Esophagus muscularis mucosa (tissue), 3 donors: Measurements from ENCODE around the gene PLEKHG4.

ENCODE experiments used
- POLR2A ChIP-seq: fragments of 450-650 bp; IDR thresholded peaks from one replicate; pipeline ENCODE4 v1.6.1; 2017; ENCODE audit warnings: antibody characterized with exemption, moderate library complexity, mild to moderate bottlenecking, low read depth
- POLR2AphosphoS5 ChIP-seq, 2 donors: sonication (generic); formaldehyde crosslinking; IDR thresholded peaks; one replicate each; pipeline ENCODE4 v1.6.1; 2017; ENCODE audit warnings: antibody characterized with exemption in 2 of 2
- TF ChIP-seq, protein P1 (sequence below), 3 experiments: fragments of 200-600 bp in 2 of 3; fragments of 450-650 bp in 1 of 3; sonication (generic) in 2 of 3; IDR thresholded peaks; one replicate each; pipeline ENCODE4 v1.5.1; 2017 to 2019; ENCODE audit warnings: antibody characterized with exemption in 3 of 3, mild to moderate bottlenecking in 2 of 3, moderate library complexity in 1 of 3

DNA sequence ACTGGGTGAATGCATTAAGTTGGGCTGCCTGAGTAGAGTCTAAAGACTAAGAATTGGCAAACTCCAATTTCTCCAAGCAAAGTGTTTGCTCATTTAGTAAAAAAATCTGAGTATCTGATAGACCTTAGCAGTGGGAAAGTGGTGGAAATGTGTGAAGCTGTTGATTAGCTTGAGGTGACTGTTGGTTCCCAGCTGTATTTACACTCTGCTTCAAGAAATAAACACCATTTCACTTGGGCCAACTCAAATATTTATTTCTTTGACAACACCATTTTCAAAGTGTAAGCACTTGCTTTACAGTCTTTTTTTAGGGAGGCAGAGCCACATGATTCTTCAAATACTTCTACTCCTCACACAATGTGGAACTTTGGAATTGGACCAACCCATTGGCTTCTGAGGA, 38.5 kb downstream of the PLEKHG4 start:
- TF ChIP-seq, protein P1, sequence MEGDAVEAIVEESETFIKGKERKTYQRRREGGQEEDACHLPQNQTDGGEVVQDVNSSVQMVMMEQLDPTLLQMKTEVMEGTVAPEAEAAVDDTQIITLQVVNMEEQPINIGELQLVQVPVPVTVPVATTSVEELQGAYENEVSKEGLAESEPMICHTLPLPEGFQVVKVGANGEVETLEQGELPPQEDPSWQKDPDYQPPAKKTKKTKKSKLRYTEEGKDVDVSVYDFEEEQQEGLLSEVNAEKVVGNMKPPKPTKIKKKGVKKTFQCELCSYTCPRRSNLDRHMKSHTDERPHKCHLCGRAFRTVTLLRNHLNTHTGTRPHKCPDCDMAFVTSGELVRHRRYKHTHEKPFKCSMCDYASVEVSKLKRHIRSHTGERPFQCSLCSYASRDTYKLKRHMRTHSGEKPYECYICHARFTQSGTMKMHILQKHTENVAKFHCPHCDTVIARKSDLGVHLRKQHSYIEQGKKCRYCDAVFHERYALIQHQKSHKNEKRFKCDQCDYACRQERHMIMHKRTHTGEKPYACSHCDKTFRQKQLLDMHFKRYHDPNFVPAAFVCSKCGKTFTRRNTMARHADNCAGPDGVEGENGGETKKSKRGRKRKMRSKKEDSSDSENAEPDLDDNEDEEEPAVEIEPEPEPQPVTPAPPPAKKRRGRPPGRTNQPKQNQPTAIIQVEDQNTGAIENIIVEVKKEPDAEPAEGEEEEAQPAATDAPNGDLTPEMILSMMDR (IDR thresholded peaks at IDR 0.05) = no peak
- TF ChIP-seq POLR2A (no peak), POLR2AphosphoS5 (IDR thresholded peaks at IDR 0.05) (no peak)
